Keratinocyte (primary cell): ENCODE data around the gene TEX26. TPM values are rescaled to one million over a fixed set of nuclear protein-coding genes. Genes with fewer than 3 reads are reported as not detected.

ENCODE experiments used
- DNase-seq: peaks from one replicate; pipeline ENCODE4 v3.0.0-alpha.2; 2011; ENCODE audit warnings: low read depth, missing footprints, low spot score
- FAIRE-seq: peaks from 2 replicates; lab custom pipeline; 2011; peaks lifted over from hg19 to GRCh38; lab: Jason Lieb, UNC
- H2AFZ ChIP-seq: 2 replicates; pipeline ENCODE4 v1.6.0; 2012; ENCODE audit warnings: low read length, control low read depth, inconsistent platforms; ENCODE audit not compliant: control insufficient read depth
- H3K27ac ChIP-seq: 2 replicates; pipeline ENCODE4 v1.5.1; 2011; ENCODE audit warnings: low read length; ENCODE audit not compliant: control insufficient read depth, insufficient read depth
- H3K27me3 ChIP-seq: 3 replicates; pipeline ENCODE4 v1.6.0; 2011; ENCODE audit warnings: low read length; ENCODE audit not compliant: control insufficient read depth, insufficient read depth; ENCODE audit errors: extremely low read depth
- H3K36me3 ChIP-seq, 2 experiments: 2 replicates in 1 of 2; 3 replicates in 1 of 2; pipeline ENCODE4 v1.5.1; 2011; ENCODE audit warnings: low read length in 2 of 2, mild to moderate bottlenecking in 1 of 2; ENCODE audit not compliant: control insufficient read depth in 2 of 2, insufficient read depth in 2 of 2; ENCODE audit errors: extremely low read depth in 1 of 2
- H3K4me1 ChIP-seq: 3 replicates; pipeline ENCODE4 v1.5.1; 2011; ENCODE audit warnings: low read length; ENCODE audit not compliant: control insufficient read depth, insufficient read depth; ENCODE audit errors: extremely low read depth
- H3K4me2 ChIP-seq: 3 replicates; pipeline ENCODE4 v1.6.0; 2011; ENCODE audit warnings: low read depth, low read length; ENCODE audit not compliant: control insufficient read depth, insufficient read depth; ENCODE audit errors: extremely low read depth
- H3K4me3 ChIP-seq, 3 experiments: fragments of 200-600 bp in 1 of 3; sonication (generic) in 1 of 3; 2 replicates in 2 of 3; 3 replicates in 1 of 3; pipeline ENCODE4 v1.5.1; 2011 to 2016; ENCODE audit warnings: low read length in 3 of 3, mild to moderate bottlenecking in 3 of 3, control low read depth in 2 of 3, inconsistent platforms in 1 of 3, low read depth in 1 of 3, mixed read lengths in 1 of 3, mixed run types in 1 of 3, moderate library complexity in 1 of 3; ENCODE audit not compliant: control insufficient read depth in 2 of 3, insufficient read depth in 2 of 3; ENCODE audit errors: extremely low read depth in 1 of 3
- H3K79me2 ChIP-seq: 2 replicates; pipeline ENCODE4 v1.6.0; 2012; ENCODE audit warnings: low read length; ENCODE audit not compliant: control insufficient read depth, insufficient read depth
- H3K9ac ChIP-seq: 3 replicates; pipeline ENCODE4 v1.6.0; 2011; ENCODE audit warnings: low read length; ENCODE audit not compliant: control insufficient read depth, insufficient read depth; ENCODE audit errors: extremely low read depth
- H3K9me1 ChIP-seq: 3 replicates; pipeline ENCODE4 v1.6.0; 2011; ENCODE audit warnings: low read length; ENCODE audit not compliant: control insufficient read depth, insufficient read depth; ENCODE audit errors: extremely low read depth
- H3K9me3 ChIP-seq: 2 replicates; pipeline ENCODE4 v1.5.1; 2012; ENCODE audit warnings: low read depth, low read length; ENCODE audit not compliant: control insufficient read depth
- H4K20me1 ChIP-seq: 3 replicates; pipeline ENCODE4 v1.6.0; 2011; ENCODE audit warnings: low read length; ENCODE audit not compliant: control insufficient read depth, insufficient read depth; ENCODE audit errors: extremely low read depth
- EZH2 ChIP-seq: IDR thresholded peaks from one replicate; pipeline ENCODE4 v1.6.1; 2012; ENCODE audit warnings: inconsistent platforms, mild to moderate bottlenecking, low read length, moderate library complexity
- dilution Hi-C: fragments of 300-500 bp; cut with MboI; formaldehyde crosslinking; loops from one replicate; pipeline ENCODE4 v1.7.0; 2020; ENCODE audit warnings: low sequenced_read_pairs; ENCODE audit not compliant: extremely low pct_ligation_motif_present
- polyA plus RNA-seq, 5 experiments: library from polyadenylated mRNA; depleted of rRNA in 3 of 5; stranded (reverse) in 3 of 5; stranded (forward) in 1 of 5; unstranded in 1 of 5; fragments of >200 nt; gene quantifications; 1 replicate in 1 of 5; 2 replicates in 3 of 5; 3 replicates in 1 of 5; pipeline versions ENCODE4 v1.2.1 to v1.2.3, GENCODE V29; 2011 to 2012; ENCODE audit warnings: missing spikeins in 2 of 5, low read depth in 1 of 5, low replicate concordance in 1 of 5
- TF ChIP-seq, protein P1 (sequence below), 3 experiments: IDR thresholded peaks in 1 of 3; conservative IDR thresholded peaks in 1 of 3; optimal IDR thresholded peaks in 1 of 3; 2 replicates in 2 of 3; 3 replicates in 1 of 3; pipeline versions ENCODE3 to v1.5.1; 2011; ENCODE audit warnings: low read length in 3 of 3, mild to moderate bottlenecking in 3 of 3, moderate library complexity in 2 of 3, control low read depth in 1 of 3, inconsistent platforms in 1 of 3; ENCODE audit not compliant: insufficient read depth in 2 of 3; ENCODE audit errors: extremely low read depth in 1 of 3

TEX26 gene
- polyA plus RNA-seq, 1 donor (not counting 4 experiments of a cell fraction or from before 2014, with no cell fraction given) = not detected

DNA sequence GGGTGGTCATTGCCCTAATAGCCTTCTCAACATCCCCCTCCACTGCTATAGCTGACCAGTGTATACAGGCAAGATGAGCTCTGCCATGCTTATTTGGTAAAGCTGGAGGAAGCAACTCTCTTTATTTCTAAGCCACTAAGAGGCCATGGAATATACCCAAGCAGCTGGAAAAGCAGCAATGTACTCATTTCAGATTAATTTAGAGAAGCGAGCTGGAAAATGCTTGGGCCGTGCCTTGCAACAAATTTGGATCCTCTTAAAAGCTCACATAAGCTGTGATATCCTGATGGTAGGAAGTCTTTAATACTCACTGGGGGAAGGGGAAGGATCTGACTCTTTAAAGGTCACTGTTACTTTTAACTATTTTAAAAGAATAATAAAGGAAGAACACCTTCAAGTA lies 77.8 kb downstream of the TEX26 start:
- Histone ChIP-seq H4K20me1 (no peaks in the 10 kb centered on the region), H3K27me3 (peaks cover 4% of the 10 kb centered on the region), H3K9me1 (no peaks in the 10 kb centered on the region), H3K9me3 (no peaks in the 10 kb centered on the region), H3K4me2 (no peak overlapping the region), H3K27ac (no peak overlapping the region), H3K9ac (no peak overlapping the region), H3K4me1 (peaks cover 8% of the 10 kb centered on the region), H3K36me3 (no peaks in the 10 kb centered on the region), H2AFZ (no peak overlapping the region), H3K4me3 (no peak overlapping the region), H3K79me2 (no peaks in the 10 kb centered on the region)
- FAIRE-seq (no peak), DNase-seq (no peak)
- TF ChIP-seq, protein P1, sequence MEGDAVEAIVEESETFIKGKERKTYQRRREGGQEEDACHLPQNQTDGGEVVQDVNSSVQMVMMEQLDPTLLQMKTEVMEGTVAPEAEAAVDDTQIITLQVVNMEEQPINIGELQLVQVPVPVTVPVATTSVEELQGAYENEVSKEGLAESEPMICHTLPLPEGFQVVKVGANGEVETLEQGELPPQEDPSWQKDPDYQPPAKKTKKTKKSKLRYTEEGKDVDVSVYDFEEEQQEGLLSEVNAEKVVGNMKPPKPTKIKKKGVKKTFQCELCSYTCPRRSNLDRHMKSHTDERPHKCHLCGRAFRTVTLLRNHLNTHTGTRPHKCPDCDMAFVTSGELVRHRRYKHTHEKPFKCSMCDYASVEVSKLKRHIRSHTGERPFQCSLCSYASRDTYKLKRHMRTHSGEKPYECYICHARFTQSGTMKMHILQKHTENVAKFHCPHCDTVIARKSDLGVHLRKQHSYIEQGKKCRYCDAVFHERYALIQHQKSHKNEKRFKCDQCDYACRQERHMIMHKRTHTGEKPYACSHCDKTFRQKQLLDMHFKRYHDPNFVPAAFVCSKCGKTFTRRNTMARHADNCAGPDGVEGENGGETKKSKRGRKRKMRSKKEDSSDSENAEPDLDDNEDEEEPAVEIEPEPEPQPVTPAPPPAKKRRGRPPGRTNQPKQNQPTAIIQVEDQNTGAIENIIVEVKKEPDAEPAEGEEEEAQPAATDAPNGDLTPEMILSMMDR (optimal IDR thresholded peaks at IDR 0.05 in 1 of 3, IDR thresholded peaks at IDR 0.05 in 1 of 3, conservative IDR thresholded peaks at IDR 0.05 in 1 of 3; ENCODE audit: extremely low read depth in 1 of 3, insufficient read depth in 2 of 3, low read length in 3 of 3) = no peak
- TF ChIP-seq EZH2 = no peak
- dilution Hi-C loops = no loop called here

DNA sequence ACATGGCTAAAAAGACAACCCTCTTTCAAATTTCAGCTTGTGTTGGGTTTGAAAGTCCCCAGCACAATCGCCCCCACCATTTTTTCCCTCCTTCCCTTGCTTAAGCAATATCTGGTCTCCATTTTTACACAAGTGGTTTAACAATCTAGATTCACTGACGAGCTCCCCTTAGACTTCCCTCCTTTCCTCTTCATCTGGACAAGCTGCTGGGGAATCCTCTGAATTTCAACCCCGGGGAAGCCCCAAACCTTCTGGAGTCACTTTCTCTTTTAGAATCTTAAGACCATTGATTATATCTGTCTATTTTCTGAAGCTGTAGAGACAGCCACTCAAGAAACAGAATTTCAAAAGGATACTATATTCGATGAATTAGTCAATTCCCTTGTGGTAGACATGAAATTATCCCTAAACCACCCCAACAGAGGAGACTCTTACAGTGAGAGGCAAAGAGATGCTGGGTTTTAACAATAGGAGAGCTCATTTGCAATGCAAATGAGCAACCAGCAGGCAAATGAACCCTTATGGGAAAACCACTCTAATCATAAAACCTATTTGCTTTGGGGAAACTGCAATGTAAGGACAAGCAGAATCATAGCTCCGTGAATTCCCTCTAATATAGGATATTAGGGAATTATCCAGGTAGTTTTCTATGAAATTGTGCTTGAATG lies 78.9 kb downstream of the TEX26 start:
- Histone ChIP-seq H3K4me3 (no peak overlapping the region), H3K4me1 (peaks cover 8% of the 10 kb centered on the region), H3K9me1 (no peaks in the 10 kb centered on the region), H3K27me3 (peaks cover 4% of the 10 kb centered on the region), H2AFZ (no peak overlapping the region), H3K79me2 (no peaks in the 10 kb centered on the region), H3K27ac (no peak overlapping the region), H3K9ac (no peak overlapping the region), H3K36me3 (no peaks in the 10 kb centered on the region), H3K4me2 (no peak overlapping the region), H3K9me3 (no peaks in the 10 kb centered on the region), H4K20me1 (no peaks in the 10 kb centered on the region)
- dilution Hi-C loops = no loop called here
- TF ChIP-seq, protein P1 (optimal IDR thresholded peaks at IDR 0.05 in 1 of 3, IDR thresholded peaks at IDR 0.05 in 1 of 3, conservative IDR thresholded peaks at IDR 0.05 in 1 of 3; ENCODE audit: extremely low read depth in 1 of 3, insufficient read depth in 2 of 3, low read length in 3 of 3) = no peak
- TF ChIP-seq EZH2 = no peak
- no peak for DNase-seq
- no peak for FAIRE-seq
